ENCODE measurements around the gene ZBTB25.
"Not testable (repeated sequence)": the region's sequence is repeated elsewhere in the genome, so short reads cannot be mapped to it uniquely, and the experiment has no call there.

Gene ZBTB25

GRCh38 chr14:64503434-64504309, at the start of gene ZBTB25:
ZBTB25 (minus strand) TSS chr14:64503838; CDS start chr14:64490533, 13,305 bp downstream.
- DNase-seq (ENCODE audit: low spot score), result peak; percentile 88

GRCh38 chr14:64550621-64551333, 47.1 kb upstream of the ZBTB25 start:
- DNase-seq (ENCODE audit: low spot score), result no peak

- DNase-seq (ENCODE audit: low spot score), result peak; percentile 48
Measured at GRCh38 chr14:64549791-64550620, 46.4 kb upstream of the ZBTB25 start, which contains the start of gene PPP1R36. PPP1R36 (plus strand) TSS chr14:64549961; CDS start chr14:64549998, 37 bp downstream.

GRCh38 chr14:64549016-64549415, 45.4 kb upstream of the ZBTB25 start:
- peak; percentile 31 for DNase-seq (ENCODE audit: low spot score)

GRCh38 chr14:64544607-64545312, 41.1 kb upstream of the ZBTB25 start:
- DNase-seq (ENCODE audit: low spot score), result no peak

GRCh38 chr14:64542836-64543201, 39.2 kb upstream of the ZBTB25 start:
- no peak for DNase-seq (ENCODE audit: low spot score)

- DNase-seq (ENCODE audit: low spot score), result no peak
Measured at GRCh38 chr14:64541972-64542835, 38.6 kb upstream of the ZBTB25 start.

- no peak for DNase-seq (ENCODE audit: low spot score)
Measured at GRCh38 chr14:64541261-64541971, 37.8 kb upstream of the ZBTB25 start.

GRCh38 chr14:64540208-64541202, 36.9 kb upstream of the ZBTB25 start, which contains the start of gene HSPA2:
HSPA2 (plus strand) TSS chr14:64540741; CDS start chr14:64540850, 109 bp downstream.
- peak; percentile 98 for DNase-seq (ENCODE audit: low spot score)

- no peak for DNase-seq (ENCODE audit: low spot score)
Measured at GRCh38 chr14:64536488-64537245, 33.0 kb upstream of the ZBTB25 start.

GRCh38 chr14:64531567-64531966, 27.9 kb upstream of the ZBTB25 start:
- no peak for DNase-seq (ENCODE audit: low spot score)

- no peak for DNase-seq (ENCODE audit: low spot score)
Measured at GRCh38 chr14:64525354-64525753, 21.7 kb upstream of the ZBTB25 start.

GRCh38 chr14:64522591-64523355, 19.1 kb upstream of the ZBTB25 start:
- DNase-seq (ENCODE audit: low spot score), result no peak

- DNase-seq (ENCODE audit: low spot score), result no peak
Measured at GRCh38 chr14:64520699-64521098, 17.1 kb upstream of the ZBTB25 start.

- DNase-seq (ENCODE audit: low spot score), result no peak
Measured at GRCh38 chr14:64518229-64518628, 14.6 kb upstream of the ZBTB25 start.

- DNase-seq (ENCODE audit: low spot score), result not testable (repeated sequence)
Measured at GRCh38 chr14:64517667-64518066, 14.0 kb upstream of the ZBTB25 start.

GRCh38 chr14:64516969-64517368, 13.3 kb upstream of the ZBTB25 start:
- DNase-seq (ENCODE audit: low spot score), result no peak
